BJ (cell line): ENCODE data around the gene FFAR2. TPM values are rescaled to one million over a fixed set of nuclear protein-coding genes. Genes with fewer than 3 reads are reported as not detected.
A peak's percentile ranks its signal among the peaks of the same experiment; 100 is the strongest.
"Not testable (repeated sequence)": the region's sequence is repeated elsewhere in the genome, so short reads cannot be mapped to it uniquely, and the experiment has no call there.

Source experiments
- CTCF ChIA-PET: fragments of 350-600 bp; formaldehyde crosslinking; extraction: SDS; loops from one replicate; lab custom pipeline; 2021; ENCODE audit warnings: antibody characterized with exemption, inconsistent platforms; lab: Yijun Ruan, JAX
- POLR2A ChIA-PET: fragments of 300-600 bp; sonication (Branson Sonifier 250); formaldehyde crosslinking; extraction: SDS; loops from one replicate; lab custom pipeline; 2021; ENCODE audit warnings: antibody characterized with exemption; lab: Charles Lee
- DNase-seq: peaks from one replicate; pipeline ENCODE4 v3.0.0-alpha.2; 2011; ENCODE audit warnings: low read depth
- H3K27me3 ChIP-seq: 2 replicates; pipeline ENCODE4 v1.6.0; 2011; ENCODE audit warnings: low read length; ENCODE audit not compliant: control insufficient read depth, insufficient read depth
- H3K36me3 ChIP-seq: 2 replicates; pipeline ENCODE4 v1.5.1; 2011; ENCODE audit warnings: low read length; ENCODE audit not compliant: control insufficient read depth, insufficient read depth
- H3K4me3 ChIP-seq: 2 replicates; pipeline ENCODE4 v1.5.1; 2011; ENCODE audit warnings: low read depth, mild to moderate bottlenecking, control low read depth, low read length
- polyA plus RNA-seq: library from polyadenylated mRNA; depleted of rRNA; stranded (reverse); fragments of >200 nt; gene quantifications from 2 replicates; pipeline ENCODE4 v1.2.3, GENCODE V29; 2011
- TF ChIP-seq, protein P1 (sequence below): IDR thresholded peaks from 2 replicates; pipeline ENCODE4 v1.5.1; 2011; ENCODE audit warnings: low read depth, mild to moderate bottlenecking, control low read depth, inconsistent platforms, low read length, moderate library complexity; ENCODE audit not compliant: insufficient read depth

FFAR2 gene
- polyA plus RNA-seq, 1 experiment, result not detected

DNA sequence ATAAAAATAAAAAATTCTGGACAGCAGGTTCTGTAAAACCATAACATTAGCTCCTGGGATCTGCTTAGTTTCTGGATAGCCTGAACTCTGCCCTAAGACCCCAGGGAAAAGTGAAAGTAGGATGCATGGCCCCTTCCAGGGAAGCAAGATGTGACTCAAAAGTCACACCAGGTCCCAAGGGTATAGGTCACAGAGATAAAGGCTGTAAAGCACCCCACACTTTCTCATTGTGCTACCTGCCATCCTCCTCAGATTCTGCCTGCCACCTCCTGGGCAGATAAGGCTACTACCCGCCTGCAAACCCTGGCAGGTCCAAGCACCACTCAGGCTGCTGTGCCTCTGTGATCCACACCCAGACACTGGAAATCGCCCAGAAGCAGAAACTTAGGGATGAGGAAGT, 20.6 kb downstream of the FFAR2 start:
- Histone ChIP-seq H3K36me3 (no peaks in the 10 kb centered on the region), H3K27me3 (no peaks in the 10 kb centered on the region; the same call in 1 of the 2 replicates), H3K4me3 (no peak overlapping the region)
- CTCF ChIA-PET, result interaction anchor here (0.6 to 2.1 kb wide), 7 partner anchors 8 to 116 kb away, joined by 3 to 6 read pairs (median 4); no protein-coding TSS in a partner anchor
- TF ChIP-seq, protein P1, sequence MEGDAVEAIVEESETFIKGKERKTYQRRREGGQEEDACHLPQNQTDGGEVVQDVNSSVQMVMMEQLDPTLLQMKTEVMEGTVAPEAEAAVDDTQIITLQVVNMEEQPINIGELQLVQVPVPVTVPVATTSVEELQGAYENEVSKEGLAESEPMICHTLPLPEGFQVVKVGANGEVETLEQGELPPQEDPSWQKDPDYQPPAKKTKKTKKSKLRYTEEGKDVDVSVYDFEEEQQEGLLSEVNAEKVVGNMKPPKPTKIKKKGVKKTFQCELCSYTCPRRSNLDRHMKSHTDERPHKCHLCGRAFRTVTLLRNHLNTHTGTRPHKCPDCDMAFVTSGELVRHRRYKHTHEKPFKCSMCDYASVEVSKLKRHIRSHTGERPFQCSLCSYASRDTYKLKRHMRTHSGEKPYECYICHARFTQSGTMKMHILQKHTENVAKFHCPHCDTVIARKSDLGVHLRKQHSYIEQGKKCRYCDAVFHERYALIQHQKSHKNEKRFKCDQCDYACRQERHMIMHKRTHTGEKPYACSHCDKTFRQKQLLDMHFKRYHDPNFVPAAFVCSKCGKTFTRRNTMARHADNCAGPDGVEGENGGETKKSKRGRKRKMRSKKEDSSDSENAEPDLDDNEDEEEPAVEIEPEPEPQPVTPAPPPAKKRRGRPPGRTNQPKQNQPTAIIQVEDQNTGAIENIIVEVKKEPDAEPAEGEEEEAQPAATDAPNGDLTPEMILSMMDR, result peak; percentile 42
- POLR2A ChIA-PET, result no interaction called here
- no peak for DNase-seq

DNA sequence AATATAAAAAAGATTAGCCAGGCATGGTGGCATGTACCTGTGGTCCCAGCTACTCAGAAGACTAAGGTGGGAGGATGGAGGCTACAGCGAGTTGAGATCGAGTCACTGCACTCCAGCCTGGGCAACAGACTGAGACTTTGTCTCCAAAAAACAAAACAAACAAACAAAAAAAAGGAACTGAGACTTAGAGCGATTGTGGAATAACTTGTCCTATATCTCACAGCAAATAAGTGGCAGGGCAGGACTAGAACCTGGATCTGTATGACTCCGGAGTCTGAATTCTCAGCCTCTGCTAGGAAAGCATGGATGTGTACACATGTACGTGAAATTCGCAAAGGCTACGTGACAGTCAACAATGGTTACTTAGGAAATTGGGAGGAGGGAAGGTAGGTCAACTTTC, 22.1 kb downstream of the FFAR2 start:
- CTCF ChIA-PET, result interaction anchor here (1.0 kb wide), 2 partner anchors 10 to 119 kb away, joined by 3 to 4 read pairs; no protein-coding TSS in a partner anchor
- POLR2A ChIA-PET, result no interaction called here

DNA sequence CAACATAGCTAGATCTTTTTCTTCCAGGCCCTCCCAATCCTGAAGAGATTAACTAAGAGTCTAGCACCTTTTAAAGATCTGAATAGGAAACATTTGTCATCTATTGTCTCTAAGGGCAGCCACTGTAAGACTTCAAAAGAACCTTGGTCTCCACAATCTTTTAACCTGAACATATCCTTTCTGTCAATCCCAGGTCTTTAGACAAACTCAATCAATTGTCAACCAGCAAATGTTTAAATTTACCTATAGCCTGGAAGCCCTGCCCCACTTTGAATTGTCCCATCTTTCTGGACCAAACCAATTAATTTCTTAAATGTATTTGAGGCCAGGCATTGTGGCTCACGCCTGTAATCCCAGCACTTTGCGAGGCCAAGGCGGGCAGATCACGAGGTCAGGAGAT, 23.0 kb downstream of the FFAR2 start:
- H3K27me3 ChIP-seq, DNase-seq, H3K4me3 ChIP-seq, H3K36me3 ChIP-seq, POLR2A ChIA-PET, CTCF ChIA-PET: not testable (repeated sequence)

More for the DNA sequence above, 22.1 kb downstream of the FFAR2 start:
- TF ChIP-seq, protein P1, result no peak
- no peak for DNase-seq
- no peak overlapping the region for H3K4me3 ChIP-seq
- H3K27me3 ChIP-seq, result no peaks in the 10 kb centered on the region; the same call in 1 of the 2 replicates
- H3K36me3 ChIP-seq, result no peaks in the 10 kb centered on the region

DNA sequence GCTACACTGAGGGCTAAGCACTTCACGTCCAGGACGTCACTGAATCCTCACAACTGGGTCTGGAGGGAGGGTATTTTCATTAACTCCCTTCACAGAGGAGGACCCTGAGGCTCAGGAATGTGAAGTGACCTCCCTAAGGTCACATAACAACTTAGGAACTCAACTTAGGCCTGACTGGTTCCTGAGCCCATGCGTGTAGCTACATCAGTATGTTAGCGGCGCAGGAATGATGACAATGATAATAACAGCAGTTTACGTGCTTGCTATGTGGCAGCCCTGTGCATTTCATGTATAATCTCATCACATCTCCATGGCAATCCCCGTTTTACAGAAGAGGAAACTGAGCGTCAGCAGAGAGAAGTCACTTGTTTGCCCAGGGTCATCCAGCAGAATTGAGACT, 23.9 kb downstream of the FFAR2 start:
- TF ChIP-seq, protein P1, result no peak
- DNase-seq, result no peak
- Histone ChIP-seq H3K4me3 (no peak overlapping the region), H3K27me3 (no peaks in the 10 kb centered on the region; the same call in 1 of the 2 replicates), H3K36me3 (no peaks in the 10 kb centered on the region)
- POLR2A ChIA-PET, result no interaction called here
- CTCF ChIA-PET, result interaction anchor here (2.8 kb wide), 1 partner anchor 23 kb away, joined by 10 read pairs; no protein-coding TSS in a partner anchor

DNA sequence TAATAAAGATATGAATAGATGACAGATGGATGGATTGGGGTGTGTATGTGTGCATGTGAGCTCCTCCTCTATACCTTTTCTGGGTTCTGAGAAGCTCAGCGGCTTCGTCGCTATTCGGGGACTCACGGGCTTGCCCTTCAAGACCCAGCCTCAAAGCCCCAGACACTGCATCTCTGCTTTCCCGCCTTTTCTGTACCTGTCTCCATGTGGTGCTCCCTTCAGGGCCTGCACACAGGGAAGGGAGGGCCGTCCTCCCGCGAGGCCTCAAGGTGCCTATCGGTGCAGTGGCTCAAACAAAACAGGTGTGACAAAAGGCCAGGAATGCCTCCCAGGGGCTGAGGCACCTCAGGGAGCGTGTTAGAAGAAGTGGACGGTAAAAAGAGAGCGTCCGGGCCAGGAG, 26.0 kb downstream of the FFAR2 start:
- CTCF ChIA-PET, result interaction anchor here (2.8 kb wide), 1 partner anchor 21 kb away, joined by 10 read pairs; no protein-coding TSS in a partner anchor
- DNase-seq, result no peak
- TF ChIP-seq, protein P1, result no peak
- POLR2A ChIA-PET, result no interaction called here
- H3K27me3 ChIP-seq, result no peaks in the 10 kb centered on the region; the same call in 1 of the 2 replicates
- no peaks in the 10 kb centered on the region for H3K36me3 ChIP-seq
- no peak overlapping the region for H3K4me3 ChIP-seq

DNA sequence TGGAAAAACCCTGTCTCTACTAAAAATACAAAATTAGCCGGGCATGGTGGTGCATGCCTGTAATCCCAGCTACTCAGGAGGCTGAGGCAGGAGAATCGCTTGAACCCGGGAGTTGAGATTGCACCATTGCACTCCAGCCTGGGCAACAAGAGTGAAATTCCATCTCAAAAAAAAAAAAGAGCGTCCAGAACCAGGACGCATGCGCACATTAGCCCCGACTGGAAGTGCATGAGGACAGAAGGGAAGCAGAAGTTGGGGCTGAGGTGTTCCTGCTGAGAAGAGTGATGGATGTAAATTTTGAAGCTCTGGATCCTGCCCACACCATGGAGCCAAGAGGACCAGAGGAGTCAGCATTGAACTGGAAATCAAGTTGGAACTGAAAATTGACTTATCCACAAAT, 26.5 kb downstream of the FFAR2 start:
- H3K27me3 ChIP-seq, CTCF ChIA-PET, H3K4me3 ChIP-seq, H3K36me3 ChIP-seq, DNase-seq, POLR2A ChIA-PET: not testable (repeated sequence)
